ENCODE measurements around the gene ETNPPL.

- TF ChIP-seq CTCF (IDR thresholded peaks at IDR 0.05) (no peak), POLR2A (IDR thresholded peaks at IDR 0.05) (no peak)
These were observed 66.7 kb downstream of the ETNPPL start for GRCh38 chr4:108696160-108696559.
